Common myeloid progenitor, CD34-positive (primary cell): ENCODE results near the gene SRRM5.

Source experiments
- CTCF ChIA-PET: fragments of 350-600 bp; sonication (Branson Sonifier 250); formaldehyde crosslinking; loops from one replicate; lab custom pipeline; 2021; ENCODE audit warnings: antibody characterized with exemption; lab: Charles Lee
- POLR2A ChIA-PET: fragments of 350-600 bp; sonication (Branson Sonifier 250); formaldehyde crosslinking; loops from one replicate; lab custom pipeline; 2021; ENCODE audit warnings: antibody characterized with exemption; lab: Charles Lee
- DNase-seq, 3 donors: peaks; one replicate each; pipeline versions ENCODE4 v3.0.0 to v3.0.0-alpha.2; 2013
- H3K27ac ChIP-seq, 2 experiments: 1 replicate in 1 of 2; 2 replicates in 1 of 2; pipeline ENCODE4 v1.7.0; 2013; ENCODE audit warnings: inconsistent platforms in 2 of 2, low read length in 2 of 2, mild to moderate bottlenecking in 2 of 2, low read depth in 1 of 2, moderate library complexity in 1 of 2; ENCODE audit not compliant: severe bottlenecking in 2 of 2, insufficient read depth in 1 of 2, poor library complexity in 1 of 2
- H3K27me3 ChIP-seq, 5 experiments: replicated peaks in 2 of 5; 1 replicate in 3 of 5; 2 replicates in 2 of 5; pipeline versions ENCODE4 v1.6.1 to v1.7.0; 2013; ENCODE audit warnings: low read length in 4 of 5, mild to moderate bottlenecking in 2 of 5, moderate library complexity in 2 of 5, inconsistent platforms in 1 of 5; ENCODE audit not compliant: insufficient read depth in 5 of 5, control insufficient read depth in 4 of 5
- H3K36me3 ChIP-seq, 4 experiments: 1 replicate in 2 of 4; 2 replicates in 2 of 4; pipeline versions ENCODE4 v1.6.1 to v1.7.0; 2013; ENCODE audit warnings: low read length in 3 of 4, control low read depth in 1 of 4, mild to moderate bottlenecking in 1 of 4; ENCODE audit not compliant: control insufficient read depth in 4 of 4, insufficient read depth in 4 of 4
- H3K4me1 ChIP-seq, 4 experiments: 1 replicate in 3 of 4; 2 replicates in 1 of 4; pipeline versions ENCODE4 v1.6.1 to v1.7.1; 2013; ENCODE audit warnings: low read length in 3 of 4, mild to moderate bottlenecking in 3 of 4, control low read depth in 1 of 4, inconsistent platforms in 1 of 4, moderate library complexity in 1 of 4; ENCODE audit not compliant: control insufficient read depth in 4 of 4, insufficient read depth in 4 of 4; ENCODE audit errors: control extremely low read depth in 1 of 4
- H3K4me3 ChIP-seq, 7 experiments: 1 replicate in 4 of 7; 2 replicates in 3 of 7; pipeline versions ENCODE4 v1.5.1 to v1.7.0; 2013; ENCODE audit warnings: mild to moderate bottlenecking in 7 of 7, low read length in 6 of 7, moderate library complexity in 6 of 7, inconsistent platforms in 2 of 7, low read depth in 2 of 7, control low read depth in 1 of 7; ENCODE audit not compliant: insufficient read depth in 4 of 7, control insufficient read depth in 1 of 7; ENCODE audit errors: extremely low read depth in 1 of 7
- H3K9me3 ChIP-seq, 5 experiments: 1 replicate in 4 of 5; 2 replicates in 1 of 5; pipeline versions ENCODE4 v1.6.1 to v1.7.1; 2013; ENCODE audit warnings: low read length in 4 of 5, mild to moderate bottlenecking in 2 of 5, inconsistent platforms in 1 of 5, low read depth in 1 of 5, moderate library complexity in 1 of 5; ENCODE audit not compliant: control insufficient read depth in 4 of 5, insufficient read depth in 2 of 5; ENCODE audit errors: control extremely low read depth in 1 of 5
- WGBS: methylation state at CpG from one replicate; pipeline ENCODE4 v1.1.5; 2013; ENCODE audit not compliant: insufficient coverage; 5-methylcytosine and 5-hydroxymethylcytosine counted together

Gene SRRM5

DNA sequence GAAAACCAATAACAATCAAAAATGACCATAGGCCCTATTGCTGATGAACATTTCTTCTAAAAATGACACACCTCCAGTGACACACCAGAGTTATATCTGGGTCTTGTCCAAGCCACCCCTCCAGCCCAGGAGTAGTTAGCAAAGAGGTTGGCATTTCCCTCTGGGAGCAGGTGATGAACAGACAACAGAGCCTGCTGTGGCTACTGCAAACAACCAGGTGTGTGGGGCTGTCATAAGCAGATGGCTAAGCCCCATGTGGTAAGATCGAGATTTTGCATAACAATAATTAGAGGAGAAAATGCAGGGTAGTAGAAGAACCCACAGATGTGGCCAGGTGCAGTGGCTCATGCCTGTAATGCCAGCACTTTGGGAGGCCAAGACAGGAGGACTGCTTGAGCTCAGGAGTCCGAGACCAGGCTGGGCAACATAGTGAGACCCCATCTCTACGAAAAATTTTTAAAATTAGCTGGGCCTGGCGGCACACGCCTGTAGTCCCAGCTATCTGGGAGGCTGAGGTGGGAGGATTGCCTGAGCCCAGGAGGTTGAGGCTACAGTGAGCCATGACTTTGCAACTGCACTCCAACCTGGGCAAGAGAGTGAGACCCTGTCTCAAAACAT, 41.6 kb upstream of the SRRM5 start:
- no peak for DNase-seq
- no peak overlapping the region for H3K27ac ChIP-seq
- WGBS: 89% methylated on average over 4 of the region's 5 CpGs
- H3K4me3 ChIP-seq: no peak overlapping the region
- H3K27me3 ChIP-seq: no peaks in the 10 kb centered on the region
- ChIA-PET POLR2A (no interaction called here), CTCF (interaction anchor here (0.7 to 5.2 kb wide), 5 partner anchors 15 to 47 kb away, joined by 3 to 34 read pairs (median 4); partner anchors contain the start of genes IRGQ and ZNF576)
- no peaks in the 10 kb centered on the region for H3K9me3 ChIP-seq
- H3K36me3 ChIP-seq: peaks cover 0 to 11% (median 0%) of the 10 kb centered on the region in 4 experiments
- H3K4me1 ChIP-seq: peaks cover 4 to 18% (median 14%) of the 10 kb centered on the region in 4 experiments

DNA sequence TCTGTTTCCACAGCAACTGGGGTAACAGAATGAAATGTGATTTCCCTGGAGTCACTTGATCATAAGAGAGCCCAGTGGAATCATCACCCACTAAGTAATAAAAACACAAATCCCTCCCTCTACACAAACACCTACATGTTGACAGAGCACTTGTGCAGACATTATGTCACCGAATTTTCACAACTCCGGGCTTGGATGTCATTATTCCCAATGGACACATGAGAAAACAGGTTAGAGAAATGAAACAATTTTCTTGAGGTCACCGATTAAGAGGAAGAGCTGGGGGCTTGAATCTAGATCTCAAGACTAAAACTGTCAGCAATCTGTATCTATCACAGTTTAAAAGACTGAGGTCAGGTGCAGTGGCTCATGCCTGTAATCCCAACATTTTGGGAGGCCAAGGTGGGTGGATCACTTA, 39.7 kb upstream of the SRRM5 start:
- WGBS: 100% methylated on average over 3 of the region's 3 CpGs
- Histone ChIP-seq H3K4me1 (peaks cover 4 to 27% (median 23%) of the 10 kb centered on the region in 4 experiments), H3K27ac (no peak overlapping the region), H3K36me3 (peaks cover 0 to 11% (median 0%) of the 10 kb centered on the region in 4 experiments), H3K4me3 (no peak overlapping the region), H3K9me3 (no peaks in the 10 kb centered on the region), H3K27me3 (no peaks in the 10 kb centered on the region)
- CTCF ChIA-PET: interaction anchor here (1.1 to 5.2 kb wide), 3 partner anchors 17 to 23 kb away, joined by 3 to 34 read pairs (median 13); partner anchors contain the start of genes IRGQ and ZNF576
- POLR2A ChIA-PET: no interaction called here
- DNase-seq: no peak

DNA sequence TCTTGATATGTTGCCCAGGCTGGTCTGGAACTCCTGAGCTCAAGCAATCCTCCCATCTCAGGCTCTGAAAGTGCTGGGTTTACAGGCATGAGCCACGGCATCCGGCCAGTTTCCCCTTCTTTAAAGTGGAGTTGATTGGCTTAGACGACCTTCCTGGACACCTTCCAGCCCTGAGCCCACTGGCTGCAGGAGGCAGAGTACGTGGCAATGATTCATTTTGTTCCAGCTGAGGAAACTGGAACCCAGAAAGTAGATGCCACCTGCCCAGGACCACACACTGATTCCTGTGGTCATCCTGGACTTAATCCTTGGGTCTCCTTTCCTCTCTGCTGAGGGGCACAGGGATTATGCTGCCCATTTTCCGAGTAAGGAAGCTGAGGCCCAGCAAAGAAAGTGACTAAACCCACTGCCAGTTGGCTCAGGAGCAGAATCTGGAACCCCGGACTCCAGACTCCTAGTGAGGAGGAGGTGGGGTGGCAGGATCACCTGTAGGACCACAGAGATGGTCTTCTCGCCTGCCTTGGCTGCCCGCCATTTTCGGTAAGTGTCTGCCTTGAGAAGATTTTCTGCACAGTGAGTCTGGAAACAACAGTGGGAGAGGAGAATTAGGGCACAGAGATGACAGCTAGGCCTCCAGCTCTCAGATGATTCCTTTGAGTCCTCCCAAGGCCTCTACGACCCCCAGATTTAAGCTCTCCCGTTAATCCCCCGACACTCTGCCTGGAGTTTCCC, 37.3 kb upstream of the SRRM5 start:
- CTCF ChIA-PET: interaction anchor here (0.7 to 3.1 kb wide), 8 partner anchors 9 to 175 kb away, joined by 3 to 16 read pairs (median 5); no protein-coding TSS in a partner anchor
- no peaks in the 10 kb centered on the region for H3K27me3 ChIP-seq
- WGBS: 41% methylated on average over 11 of the region's 12 CpGs
- peaks cover 4 to 30% (median 21%) of the 10 kb centered on the region in 4 experiments for H3K4me1 ChIP-seq
- DNase-seq: peak in 1 of 3 donors; percentile 42
- POLR2A ChIA-PET: interaction anchor here (1.2 to 1.4 kb wide), 2 partner anchors 13 to 21 kb away, joined by 4 to 5 read pairs; partner anchors contain the start of gene IRGQ
- H3K27ac ChIP-seq: peak overlapping the region; percentile 90 to 97
- H3K4me3 ChIP-seq: peak overlapping the region in 6 of 7 experiments; percentile 82 to 98 (median 92)
- H3K9me3 ChIP-seq: no peaks in the 10 kb centered on the region
- peaks cover 0 to 11% (median 0%) of the 10 kb centered on the region in 4 experiments for H3K36me3 ChIP-seq

DNA sequence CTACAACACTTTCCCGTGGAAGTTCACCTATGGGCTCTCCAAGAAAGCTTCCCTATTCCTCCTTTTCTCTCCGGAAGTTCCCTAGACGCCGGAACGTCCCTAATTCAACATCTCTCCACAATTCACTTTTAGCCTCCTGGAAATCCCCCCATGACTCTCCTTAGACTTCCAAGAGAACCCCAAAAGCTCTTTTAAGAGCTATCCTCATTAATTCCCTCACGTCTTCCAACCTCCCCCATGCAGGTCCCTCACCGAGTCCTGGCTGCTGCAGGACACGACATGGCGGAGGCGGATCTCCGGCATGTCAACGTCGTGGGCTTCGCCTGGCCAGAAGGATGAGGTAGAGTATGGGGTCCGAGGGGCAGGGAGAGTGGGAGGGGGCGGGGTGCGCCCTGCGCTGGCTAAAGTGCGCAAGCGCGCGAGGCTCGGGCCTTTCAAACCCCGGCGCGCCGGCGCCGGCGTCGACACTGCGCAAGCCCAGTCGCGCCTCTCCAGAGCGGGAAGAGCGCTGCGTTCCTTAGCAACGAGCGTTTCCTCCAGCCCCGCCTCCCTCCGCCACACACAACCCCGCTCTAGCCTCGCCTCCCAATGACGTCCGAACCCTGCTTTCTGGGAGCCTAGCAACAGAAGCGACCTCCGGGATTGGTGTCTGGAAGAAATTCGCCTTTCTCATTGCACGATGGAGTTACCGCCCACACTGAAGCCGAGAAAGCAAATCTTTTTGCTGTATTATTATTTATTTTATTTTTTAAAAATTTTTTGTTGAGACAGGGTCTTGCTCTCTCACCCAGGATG, 36.5 kb upstream of the SRRM5 start, which contains the start of the genes PINLYP and XRCC1:
Gene PINLYP, plus strand, starts transcription at position 646 of the 795 bp plus-strand sequence. CDS start 1,391 bp downstream, outside the sequence.
Gene XRCC1, minus strand, starts transcription at position 372 of the 795 bp plus-strand sequence. Its CDS starts 69 bp downstream, at position 303.
- DNase-seq: peak; percentile 99 to 100 (median 99)
- Histone ChIP-seq H3K9me3 (no peaks in the 10 kb centered on the region), H3K36me3 (peaks cover 0 to 11% (median 0%) of the 10 kb centered on the region in 4 experiments), H3K4me1 (peaks cover 4 to 30% (median 22%) of the 10 kb centered on the region in 4 experiments), H3K27me3 (no peaks in the 10 kb centered on the region), H3K4me3 (peak within 1 kb of the TSS; percentile 74 to 98 (median 90)), H3K27ac (peak within 1 kb of the TSS; percentile 90 to 97)
- ChIA-PET CTCF (interaction anchor here (0.7 to 3.1 kb wide), 7 partner anchors 9 to 174 kb away, joined by 3 to 16 read pairs (median 5); no protein-coding TSS in a partner anchor), POLR2A (interaction anchor here (0.7 to 1.4 kb wide), 3 partner anchors 14 to 1154 kb away, joined by 3 to 5 read pairs (median 4); partner anchors contain the start of gene IRGQ)
- 1% methylated on average over 42 of the region's 51 CpGs for WGBS

DNA sequence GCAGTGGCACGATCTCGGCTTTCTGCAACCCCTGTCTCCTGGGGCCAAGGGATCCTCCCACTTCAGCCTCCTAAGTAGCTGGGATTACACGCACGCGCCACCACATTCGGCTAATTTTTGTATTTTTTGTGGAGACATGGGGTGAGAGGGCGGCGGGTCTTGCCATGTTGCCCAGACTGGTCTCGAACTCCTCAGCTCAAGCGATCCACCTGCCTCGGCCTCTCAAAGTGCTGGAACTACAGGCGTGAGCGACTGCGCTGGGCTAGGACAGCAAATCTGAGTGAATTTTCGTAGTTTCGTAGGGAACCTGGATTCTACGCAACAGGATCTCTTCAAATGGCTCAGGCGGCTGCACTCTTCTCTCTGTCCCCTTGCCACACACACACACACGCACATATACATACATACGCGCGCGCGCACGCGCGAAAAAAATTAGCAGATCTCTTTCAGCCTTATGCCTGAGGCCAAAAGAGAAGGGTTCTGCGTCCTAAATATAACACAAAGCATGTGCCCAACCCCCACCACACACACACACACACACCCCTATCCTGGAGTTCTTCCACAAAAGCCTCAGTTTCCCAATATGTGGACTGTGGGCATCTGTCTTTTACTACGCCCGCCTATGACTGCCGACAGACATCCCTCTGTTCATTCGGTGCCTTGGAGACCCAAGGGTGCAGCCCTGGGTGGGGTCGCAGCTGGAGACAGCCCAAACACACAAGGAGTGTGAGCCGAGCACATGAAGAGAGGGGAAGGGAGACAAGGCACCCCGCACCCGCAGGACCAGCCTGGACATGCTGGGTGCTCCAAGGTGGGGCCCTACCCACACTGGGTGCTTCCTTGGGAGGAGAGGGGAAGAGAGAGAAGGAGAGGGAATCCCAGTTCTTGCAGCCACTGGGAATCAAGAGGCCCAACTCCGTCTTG, 35.7 kb upstream of the SRRM5 start:
- ChIA-PET CTCF (interaction anchor here (1.0 to 3.1 kb wide), 3 partner anchors 20 to 95 kb away, joined by 3 to 16 read pairs (median 6); no protein-coding TSS in a partner anchor), POLR2A (interaction anchor here (0.7 to 1.4 kb wide), 2 partner anchors 20 to 1154 kb away, joined by 3 to 5 read pairs; partner anchors contain the start of gene IRGQ)
- no peaks in the 10 kb centered on the region for H3K27me3 ChIP-seq
- peak overlapping the region; percentile 50 to 97 for H3K27ac ChIP-seq
- no peaks in the 10 kb centered on the region for H3K9me3 ChIP-seq
- 75% methylated on average over 18 of the region's 37 CpGs for WGBS
- peaks cover 0 to 11% (median 0%) of the 10 kb centered on the region in 4 experiments for H3K36me3 ChIP-seq
- H3K4me3 ChIP-seq: peak overlapping the region; percentile 18 to 97 (median 70)
- peaks cover 4 to 36% (median 28%) of the 10 kb centered on the region in 4 experiments for H3K4me1 ChIP-seq
- peak in 2 of 3 donors; percentile 41 to 42 for DNase-seq
